ENCODE results near the gene ANTKMT. TPM values are rescaled to one million over a fixed set of nuclear protein-coding genes. Genes with fewer than 3 reads are reported as not detected.

Gene ANTKMT
- total RNA-seq, 6 experiments from 2014 or later = 19.7 to 56.0 (median 28.2) TPM

DNA sequence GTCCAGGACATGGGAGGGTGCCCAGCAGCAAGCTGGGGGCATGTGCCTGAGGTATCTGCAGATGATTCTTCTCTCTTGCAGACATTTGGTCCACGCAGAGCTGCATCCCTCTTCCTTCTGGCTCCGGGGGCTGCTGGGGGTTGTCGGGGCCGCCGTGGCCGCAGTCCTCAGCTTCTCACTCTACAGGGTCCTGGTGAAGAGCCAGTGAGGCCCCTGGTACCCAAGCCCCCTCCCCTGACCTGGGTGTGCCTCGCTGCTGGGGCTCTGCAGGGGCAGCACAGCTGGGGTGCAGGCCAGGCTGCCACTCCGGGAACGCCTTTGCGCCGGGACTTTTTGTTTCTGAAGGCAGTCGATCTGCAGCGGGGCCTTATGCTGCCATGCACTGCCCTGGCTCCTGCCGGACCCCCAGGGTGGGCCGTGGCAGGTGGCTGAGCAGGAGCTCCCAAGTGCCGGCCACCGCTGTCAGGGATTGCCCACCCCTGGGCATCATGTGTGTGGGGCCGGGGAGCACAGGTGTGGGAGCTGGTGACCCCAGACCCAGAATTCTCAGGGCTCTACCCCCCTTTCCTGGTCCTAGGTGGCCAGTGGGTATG, 47.5 kb upstream of the ANTKMT start:
- TF ChIP-seq, protein P1, sequence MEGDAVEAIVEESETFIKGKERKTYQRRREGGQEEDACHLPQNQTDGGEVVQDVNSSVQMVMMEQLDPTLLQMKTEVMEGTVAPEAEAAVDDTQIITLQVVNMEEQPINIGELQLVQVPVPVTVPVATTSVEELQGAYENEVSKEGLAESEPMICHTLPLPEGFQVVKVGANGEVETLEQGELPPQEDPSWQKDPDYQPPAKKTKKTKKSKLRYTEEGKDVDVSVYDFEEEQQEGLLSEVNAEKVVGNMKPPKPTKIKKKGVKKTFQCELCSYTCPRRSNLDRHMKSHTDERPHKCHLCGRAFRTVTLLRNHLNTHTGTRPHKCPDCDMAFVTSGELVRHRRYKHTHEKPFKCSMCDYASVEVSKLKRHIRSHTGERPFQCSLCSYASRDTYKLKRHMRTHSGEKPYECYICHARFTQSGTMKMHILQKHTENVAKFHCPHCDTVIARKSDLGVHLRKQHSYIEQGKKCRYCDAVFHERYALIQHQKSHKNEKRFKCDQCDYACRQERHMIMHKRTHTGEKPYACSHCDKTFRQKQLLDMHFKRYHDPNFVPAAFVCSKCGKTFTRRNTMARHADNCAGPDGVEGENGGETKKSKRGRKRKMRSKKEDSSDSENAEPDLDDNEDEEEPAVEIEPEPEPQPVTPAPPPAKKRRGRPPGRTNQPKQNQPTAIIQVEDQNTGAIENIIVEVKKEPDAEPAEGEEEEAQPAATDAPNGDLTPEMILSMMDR (IDR thresholded peaks at IDR 0.05) = no peak
- no peak for TF ChIP-seq POLR2A (IDR thresholded peaks at IDR 0.05)
- Histone ChIP-seq H3K36me3 (peaks cover 0 to 43% (median 15%) of the 10 kb centered on the region in 4 donors), H3K4me1 (peaks cover 0 to 10% (median 0%) of the 10 kb centered on the region in 4 donors), H3K9me3 (no peaks in the 10 kb centered on the region), H3K27me3 (no peaks in the 10 kb centered on the region), H3K4me3 (no peak overlapping the region), H3K27ac (no peak overlapping the region)
- no CpG with 5 or more reads among the region's 18 CpGs for WGBS (ENCODE audit: insufficient coverage, low coverage, low lambda C conversion rate, missing lambda C conversion rate)
- DNase-seq (no peak), ATAC-seq (no peak)
- intact Hi-C loops (cut with DNase I) = no loop called here

DNA sequence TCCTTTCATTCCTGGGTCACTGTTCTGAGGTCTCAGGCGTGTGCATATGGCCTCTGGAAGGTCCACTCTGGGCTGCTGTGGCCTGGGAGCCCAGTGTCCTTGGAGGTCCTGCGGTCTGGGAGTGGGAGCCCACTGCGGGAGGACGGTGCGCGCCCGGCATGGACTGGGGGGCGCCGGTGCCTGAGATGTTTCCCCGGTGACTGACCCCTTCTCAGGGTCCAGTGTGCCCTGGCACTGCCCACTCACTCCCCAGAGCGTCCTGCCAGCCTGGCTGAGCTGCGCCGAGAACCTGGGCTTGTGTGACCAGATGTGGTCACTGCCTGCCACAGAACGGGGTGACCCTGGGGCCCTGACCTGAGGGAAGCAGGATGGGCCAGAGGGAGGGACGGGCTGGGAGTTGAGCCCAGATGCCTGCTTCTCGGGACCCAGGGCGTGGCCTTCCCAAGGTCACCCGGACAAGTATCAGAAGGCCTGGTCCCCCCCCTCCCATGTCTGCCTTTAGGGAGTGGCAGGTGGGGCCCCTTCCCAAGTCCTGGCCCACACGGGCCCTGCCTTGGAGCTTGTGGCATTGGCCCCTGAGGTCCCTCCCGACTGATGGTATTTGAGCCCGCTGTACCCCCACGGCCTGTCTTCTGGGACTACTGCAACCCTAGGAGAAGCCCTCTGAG, 46.6 kb upstream of the ANTKMT start:
- WGBS (ENCODE audit: insufficient coverage, low coverage, low lambda C conversion rate, missing lambda C conversion rate) = 20% methylated on average over 1 of the region's 22 CpGs
- no peak for DNase-seq

DNA sequence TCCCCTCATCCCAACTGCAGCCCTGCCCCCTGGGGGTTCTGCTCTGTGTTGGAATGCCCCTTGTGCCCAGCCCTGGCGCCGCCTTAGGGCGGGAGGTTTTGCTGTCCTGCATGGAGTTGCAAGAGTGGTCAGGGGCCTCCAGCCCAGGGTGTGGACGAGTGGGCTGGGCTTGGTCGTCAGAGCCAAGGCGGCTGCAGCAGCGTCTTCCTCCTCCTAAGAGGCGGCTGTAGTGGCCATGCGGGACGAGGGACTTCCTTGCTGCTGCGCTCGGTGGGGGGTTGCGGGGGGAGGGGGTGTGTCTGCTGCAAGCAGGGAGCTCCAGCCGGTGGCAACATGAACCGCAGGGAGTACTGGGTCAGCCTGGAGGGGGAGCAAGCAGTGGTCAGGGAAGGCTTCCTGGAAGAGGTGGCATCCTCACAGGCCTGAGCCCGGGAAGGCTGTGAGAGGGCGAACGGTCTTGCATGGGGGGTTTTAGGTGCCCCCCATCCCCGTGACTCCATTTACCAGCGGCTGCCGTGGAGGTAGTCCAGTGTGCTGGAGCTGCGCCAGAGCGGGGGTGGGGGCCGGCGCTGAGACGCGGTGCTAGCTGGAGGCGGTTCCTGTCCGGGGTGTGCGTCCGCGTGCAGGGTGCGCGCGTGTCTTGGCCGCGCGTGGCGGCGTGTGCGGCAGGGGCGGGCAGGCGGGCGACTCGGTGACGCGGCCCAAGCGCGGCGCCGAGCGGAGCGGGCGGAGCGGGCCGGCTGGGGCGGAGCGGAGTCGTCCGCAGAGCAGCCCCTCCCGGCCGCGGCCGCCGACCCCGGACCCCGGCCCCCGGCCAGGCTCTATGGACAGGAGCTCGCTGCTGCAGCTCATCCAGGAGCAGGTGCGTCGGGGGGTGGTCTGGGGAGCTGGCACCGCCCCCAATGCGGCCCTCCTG, 45.7 kb upstream of the ANTKMT start, which contains the start of gene RHBDL1:
Gene RHBDL1, plus strand, starts transcription at position 704 of the 916 bp plus-strand sequence. Its CDS starts 120 bp downstream, at position 824.
- H3K27ac ChIP-seq = no peak within 1 kb of the TSS
- TF ChIP-seq POLR2A (IDR thresholded peaks at IDR 0.05) = no peak
- TF ChIP-seq, protein P1 (IDR thresholded peaks at IDR 0.05) = no peak
- H3K36me3 ChIP-seq = peaks cover 0 to 35% (median 13%) of the 10 kb centered on the region in 4 donors
- intact Hi-C loops (cut with DNase I) = no loop called here
- H3K27me3 ChIP-seq = no peaks in the 10 kb centered on the region
- H3K9me3 ChIP-seq = no peaks in the 10 kb centered on the region
- DNase-seq = no peak
- peaks cover 0 to 5% (median 0%) of the 10 kb centered on the region in 4 donors for H3K4me1 ChIP-seq
- H3K4me3 ChIP-seq = peak within 1 kb of the TSS in 2 of 3 donors; percentile 18 to 38
- 8% methylated on average over 2 of the region's 73 CpGs for WGBS (ENCODE audit: insufficient coverage, low coverage, low lambda C conversion rate, missing lambda C conversion rate)
- ATAC-seq = no peak

More for the DNA sequence above, 46.6 kb upstream of the ANTKMT start:
- Histone ChIP-seq H3K4me1 (peaks cover 0 to 7% (median 0%) of the 10 kb centered on the region in 4 donors), H3K9me3 (no peaks in the 10 kb centered on the region), H3K36me3 (peaks cover 0 to 43% (median 15%) of the 10 kb centered on the region in 4 donors), H3K27ac (no peak overlapping the region), H3K4me3 (no peak overlapping the region), H3K27me3 (no peaks in the 10 kb centered on the region)
- no peak for ATAC-seq
- TF ChIP-seq POLR2A (IDR thresholded peaks at IDR 0.05) = no peak
- TF ChIP-seq, protein P1 (IDR thresholded peaks at IDR 0.05) = no peak
- intact Hi-C loops (cut with DNase I) = no loop called here

DNA sequence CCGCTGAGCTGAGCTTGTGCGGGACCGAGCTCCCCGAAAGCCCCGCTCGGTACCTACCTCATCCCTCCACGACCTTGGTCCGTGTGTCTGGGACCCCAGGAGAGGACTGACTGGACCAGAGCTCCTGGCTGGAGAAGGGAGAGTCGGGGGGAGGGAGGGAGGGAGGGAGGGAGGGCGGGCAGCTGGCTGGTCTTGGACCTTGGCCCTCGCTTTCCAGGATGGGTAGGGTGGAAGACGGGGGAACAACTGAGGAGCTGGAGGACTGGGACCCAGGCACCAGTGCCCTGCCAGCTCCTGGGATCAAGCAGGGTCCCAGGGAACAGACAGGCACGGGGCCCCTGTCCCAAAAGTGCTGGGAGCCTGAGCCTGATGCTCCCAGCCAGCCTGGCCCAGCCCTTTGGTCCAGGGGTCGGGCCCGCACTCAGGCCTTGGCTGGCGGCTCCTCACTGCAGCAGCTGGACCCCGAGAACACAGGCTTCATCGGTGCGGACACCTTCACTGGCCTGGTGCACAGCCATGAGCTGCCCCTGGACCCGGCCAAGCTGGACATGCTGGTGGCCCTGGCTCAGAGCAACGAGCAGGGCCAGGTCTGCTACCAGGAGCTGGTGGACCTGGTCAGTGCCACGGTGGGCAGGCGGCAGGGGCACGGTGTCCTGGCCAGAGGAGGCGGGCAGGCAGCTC, 44.9 kb upstream of the ANTKMT start:
- 10% methylated on average over 2 of the region's 25 CpGs for WGBS (ENCODE audit: insufficient coverage, low coverage, low lambda C conversion rate, missing lambda C conversion rate)

More for the DNA sequence above, 44.9 kb upstream of the ANTKMT start:
- TF ChIP-seq, protein P1 (IDR thresholded peaks at IDR 0.05) = no peak
- TF ChIP-seq POLR2A (IDR thresholded peaks at IDR 0.05) = no peak
- Histone ChIP-seq H3K4me1 (peaks cover 0 to 8% (median under 1%) of the 10 kb centered on the region in 4 donors), H3K36me3 (peaks cover 0 to 27% (median 10%) of the 10 kb centered on the region in 4 donors), H3K9me3 (no peaks in the 10 kb centered on the region), H3K27ac (no peak overlapping the region), H3K27me3 (no peaks in the 10 kb centered on the region), H3K4me3 (peak overlapping the region in 2 of 3 donors; percentile 18 to 38)
- no peak for ATAC-seq
- intact Hi-C loops (cut with DNase I) = no loop called here
- no peak for DNase-seq
